NOMO-1 (cell line): ENCODE data around the gene DEAF1.
"Not testable (repeated sequence)": the region's sequence is repeated elsewhere in the genome, so short reads cannot be mapped to it uniquely, and the experiment has no call there.

ENCODE experiments used
- DNase-seq, 2 experiments: peaks; one replicate each; lab custom pipeline; 2025; ENCODE audit not compliant: unreplicated experiment in 2 of 2; lab: John Stamatoyannopoulos, UW

Gene DEAF1

GRCh38 chr11:680970-681369, 14.1 kb downstream of the DEAF1 start:
- no peak for DNase-seq

GRCh38 chr11:680476-680875, 14.5 kb downstream of the DEAF1 start:
- DNase-seq, result no peak

GRCh38 chr11:679271-680207, 15.5 kb downstream of the DEAF1 start:
- no peak for DNase-seq

GRCh38 chr11:678297-678696, 16.7 kb downstream of the DEAF1 start:
- no peak for DNase-seq

GRCh38 chr11:674406-674805, 20.6 kb downstream of the DEAF1 start:
- DNase-seq, result no peak

GRCh38 chr11:673866-674265, 21.2 kb downstream of the DEAF1 start:
- DNase-seq, result no peak

- no peak for DNase-seq
Measured at GRCh38 chr11:665704-666281, 29.2 kb downstream of the DEAF1 start.

GRCh38 chr11:665062-665703, 29.8 kb downstream of the DEAF1 start:
- no peak for DNase-seq

- DNase-seq, result peak in 1 of 2 experiments; percentile 7
Measured at GRCh38 chr11:662689-663274, 32.2 kb downstream of the DEAF1 start.

- no peak for DNase-seq
Measured at GRCh38 chr11:660681-661444, 34.2 kb downstream of the DEAF1 start.

- no peak for DNase-seq
Measured at GRCh38 chr11:660281-660680, 34.7 kb downstream of the DEAF1 start.

GRCh38 chr11:659532-660085, 35.4 kb downstream of the DEAF1 start:
- no peak for DNase-seq

- DNase-seq, result no peak
Measured at GRCh38 chr11:657691-658126, 37.3 kb downstream of the DEAF1 start.

- no peak for DNase-seq
Measured at GRCh38 chr11:656866-657265, 38.2 kb downstream of the DEAF1 start.

- DNase-seq, result no peak
Measured at GRCh38 chr11:656426-656825, 38.6 kb downstream of the DEAF1 start.

GRCh38 chr11:655036-655726, 39.8 kb downstream of the DEAF1 start:
- DNase-seq, result no peak

GRCh38 chr11:654444-654843, 40.6 kb downstream of the DEAF1 start:
- DNase-seq, result not testable (repeated sequence)

GRCh38 chr11:653837-654236, 41.2 kb downstream of the DEAF1 start:
- DNase-seq, result no peak

GRCh38 chr11:653136-653535, 41.9 kb downstream of the DEAF1 start:
- peak in 1 of 2 experiments; percentile 13 for DNase-seq

- no peak for DNase-seq
Measured at GRCh38 chr11:650482-650881, 44.5 kb downstream of the DEAF1 start.
